22Rv1 (cell line): ENCODE results near the gene STH.

Source experiments
- H3K27ac ChIP-seq: fragments of 450-650 bp; 2 replicates; pipeline ENCODE4 v1.5.1; 2017
- CTCF ChIP-seq: fragments of 450-650 bp; IDR thresholded peaks from 2 replicates; pipeline ENCODE4 v1.5.1; 2017; ENCODE audit warnings: mild to moderate bottlenecking
- ZFX ChIP-seq: fragments of 450-650 bp; IDR thresholded peaks from 2 replicates; pipeline ENCODE4 v1.6.1; 2017; ENCODE audit warnings: antibody characterized with exemption, borderline replicate concordance

Gene STH

DNA sequence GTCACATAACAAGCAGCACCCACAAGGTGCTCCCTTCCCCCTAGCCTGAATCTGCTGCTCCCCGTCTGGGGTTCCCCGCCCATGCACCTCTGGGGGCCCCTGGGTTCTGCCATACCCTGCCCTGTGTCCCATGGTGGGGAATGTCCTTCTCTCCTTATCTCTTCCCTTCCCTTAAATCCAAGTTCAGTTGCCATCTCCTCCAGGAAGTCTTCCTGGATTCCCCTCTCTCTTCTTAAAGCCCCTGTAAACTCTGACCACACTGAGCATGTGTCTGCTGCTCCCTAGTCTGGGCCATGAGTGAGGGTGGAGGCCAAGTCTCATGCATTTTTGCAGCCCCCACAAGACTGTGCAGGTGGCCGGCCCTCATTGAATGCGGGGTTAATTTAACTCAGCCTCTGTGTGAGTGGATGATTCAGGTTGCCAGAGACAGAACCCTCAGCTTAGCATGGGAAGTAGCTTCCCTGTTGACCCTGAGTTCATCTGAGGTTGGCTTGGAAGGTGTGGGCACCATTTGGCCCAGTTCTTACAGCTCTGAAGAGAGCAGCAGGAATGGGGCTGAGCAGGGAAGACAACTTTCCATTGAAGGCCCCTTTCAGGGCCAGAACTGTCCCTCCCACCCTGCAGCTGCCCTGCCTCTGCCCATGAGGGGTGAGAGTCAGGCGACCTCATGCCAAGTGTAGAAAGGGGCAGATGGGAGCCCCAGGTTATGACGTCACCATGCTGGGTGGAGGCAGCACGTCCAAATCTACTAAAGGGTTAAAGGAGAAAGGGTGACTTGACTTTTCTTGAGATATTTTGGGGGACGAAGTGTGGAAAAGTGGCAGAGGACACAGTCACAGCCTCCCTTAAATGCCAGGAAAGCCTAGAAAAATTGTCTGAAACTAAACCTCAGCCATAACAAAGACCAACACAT lies at the start of gene STH:
Gene STH (plus strand): TSS at position 264 of the 913 bp plus-strand sequence. CDS start 30 bp downstream, at position 294.
- TF ChIP-seq ZFX (no peak), CTCF (no peak)
- no peak within 1 kb of the TSS for H3K27ac ChIP-seq

DNA sequence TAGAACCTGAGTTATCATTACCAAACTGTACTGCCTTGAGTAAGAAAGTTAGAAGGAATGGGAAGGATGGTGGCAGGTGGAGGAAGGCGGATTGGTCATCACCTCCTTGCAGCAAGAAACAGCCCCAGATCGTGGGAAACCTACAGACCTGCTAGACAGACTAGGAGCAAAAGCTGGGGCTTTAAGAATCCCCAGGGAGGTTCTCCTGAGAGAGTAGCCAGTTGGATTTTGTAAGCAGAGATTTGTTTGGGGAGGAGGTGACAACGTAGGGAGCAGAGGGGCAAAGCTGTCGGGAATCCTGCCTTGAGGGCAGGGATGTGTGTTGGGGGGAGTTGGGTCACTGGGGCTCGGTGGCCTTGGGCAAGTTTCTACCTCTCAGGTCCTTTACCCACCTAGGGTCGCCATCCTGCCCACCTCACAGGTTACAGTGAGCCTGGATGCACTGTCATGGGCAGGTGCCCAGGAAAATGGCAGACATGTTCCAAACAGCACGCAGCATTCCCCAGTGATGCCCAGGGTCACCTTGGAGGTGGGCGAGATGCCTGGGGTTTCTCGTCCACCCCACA lies 49.2 kb upstream of the STH start:
- H3K27ac ChIP-seq, result no peak overlapping the region
- TF ChIP-seq ZFX (no peak), CTCF (no peak)

- H3K27ac ChIP-seq, result no peak overlapping the region
- TF ChIP-seq ZFX, result no peak
- TF ChIP-seq CTCF, result no peak
Observed at GRCh38 chr17:45950888-45951287, 48.2 kb upstream of the STH start.

- no peak overlapping the region for H3K27ac ChIP-seq
- TF ChIP-seq CTCF, result no peak
- TF ChIP-seq ZFX, result no peak
Observed at GRCh38 chr17:45951403-45951802, 47.6 kb upstream of the STH start.

GRCh38 chr17:45951941-45952340 lies 47.1 kb upstream of the STH start:
- TF ChIP-seq CTCF (no peak), ZFX (no peak)
- H3K27ac ChIP-seq, result no peak overlapping the region

DNA sequence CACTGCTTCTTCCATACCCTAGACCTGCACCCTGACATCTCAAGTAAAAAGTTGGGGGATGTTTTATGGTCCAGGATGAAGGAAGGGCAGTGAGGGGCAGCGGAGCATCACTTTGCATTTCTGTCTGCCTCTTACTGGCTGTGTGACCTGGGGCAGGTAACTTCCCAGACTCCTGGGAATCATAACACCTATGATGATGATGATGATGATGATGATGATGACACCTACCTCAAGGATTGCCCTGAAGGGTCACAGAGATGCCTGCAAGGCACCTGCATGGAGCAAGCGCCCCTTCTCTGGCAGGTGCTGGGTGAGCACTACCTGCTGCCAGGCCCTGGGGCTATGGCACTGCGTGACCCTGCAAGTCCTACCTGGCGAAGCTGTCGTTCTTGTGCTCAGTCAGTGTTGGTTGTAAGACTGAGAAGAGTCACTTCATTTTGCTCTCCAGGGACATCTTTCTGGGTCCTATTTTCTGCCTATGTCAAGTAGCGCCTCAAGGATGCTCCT lies 46.2 kb upstream of the STH start:
- H3K27ac ChIP-seq, result no peak overlapping the region
- no peak for TF ChIP-seq ZFX

DNA sequence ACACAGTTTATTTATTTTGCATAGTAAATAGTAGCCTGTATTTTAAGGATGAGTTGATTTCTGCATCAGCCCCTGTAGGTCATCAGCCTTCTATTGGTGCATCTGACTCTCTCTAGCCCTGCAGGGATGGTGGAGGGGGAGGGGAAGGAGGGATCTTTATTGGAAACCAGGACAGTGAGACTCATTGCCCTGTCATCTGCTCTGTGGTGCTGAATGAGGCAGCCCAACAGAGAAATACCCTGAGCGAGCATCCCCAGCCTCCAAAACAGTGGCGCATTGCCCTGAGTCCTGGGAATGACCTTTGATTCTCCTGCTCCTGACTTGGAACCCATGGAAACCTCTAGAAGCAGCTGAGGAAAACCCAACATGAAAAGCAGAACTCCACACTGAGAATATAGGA lies 45.5 kb upstream of the STH start:
- H3K27ac ChIP-seq, result no peak overlapping the region
- TF ChIP-seq CTCF, result no peak
- no peak for TF ChIP-seq ZFX
